Mesendoderm (in vitro differentiated cells): ENCODE measurements around the gene CPEB4.

Experiments used
- DNase-seq: peaks from one replicate; pipeline ENCODE4 v3.0.0; 2013
- H2AK5ac ChIP-seq: 2 replicates; pipeline ENCODE4 v1.6.1; 2013; ENCODE audit warnings: low read length, inconsistent platforms
- H2BK120ac ChIP-seq: 2 replicates; pipeline ENCODE4 v1.6.1; 2013; ENCODE audit warnings: low read depth, mild to moderate bottlenecking, low read length, moderate library complexity, mixed read lengths
- H2BK15ac ChIP-seq: replicated peaks from 2 replicates; pipeline ENCODE4 v1.6.1; 2013; ENCODE audit warnings: low read depth, mild to moderate bottlenecking, moderate library complexity
- H2BK5ac ChIP-seq: 2 replicates; pipeline ENCODE4 v1.6.1; 2013; ENCODE audit warnings: low read length, inconsistent platforms
- H3K18ac ChIP-seq: 2 replicates; pipeline ENCODE4 v1.6.1; 2013; ENCODE audit warnings: mild to moderate bottlenecking, low read length, mixed read lengths
- H3K23ac ChIP-seq: one replicate; pipeline ENCODE4 v1.6.1; 2013; ENCODE audit warnings: low read length
- H3K27ac ChIP-seq: 2 replicates; pipeline ENCODE4 v1.5.1; 2013; ENCODE audit warnings: low read depth, mild to moderate bottlenecking, inconsistent platforms, low read length, moderate library complexity
- H3K27me3 ChIP-seq: 2 replicates; pipeline ENCODE4 v1.6.1; 2013; ENCODE audit warnings: low read length, control low read depth, mild to moderate bottlenecking, inconsistent platforms; ENCODE audit not compliant: insufficient read depth, poor library complexity
- H3K36me3 ChIP-seq: 2 replicates; pipeline ENCODE4 v1.6.1; 2013; ENCODE audit warnings: low read length, inconsistent platforms; ENCODE audit not compliant: control insufficient read depth, insufficient read depth
- H3K4ac ChIP-seq: one replicate; pipeline ENCODE4 v1.6.1; 2013; ENCODE audit warnings: low read depth, mild to moderate bottlenecking, low read length, moderate library complexity
- H3K4me1 ChIP-seq: 2 replicates; pipeline ENCODE4 v1.6.1; 2013; ENCODE audit warnings: low read depth, low read length, inconsistent platforms; ENCODE audit not compliant: control insufficient read depth
- H3K4me2 ChIP-seq: 2 replicates; pipeline ENCODE4 v1.6.1; 2013; ENCODE audit warnings: low read length
- H3K4me3 ChIP-seq: 2 replicates; pipeline ENCODE4 v1.5.1; 2013; ENCODE audit warnings: mild to moderate bottlenecking, low read length
- H3K56ac ChIP-seq: one replicate; pipeline ENCODE4 v1.6.1; 2013; ENCODE audit warnings: low read length
- H3K79me1 ChIP-seq: 2 replicates; pipeline ENCODE4 v1.6.1; 2013; ENCODE audit warnings: low read length, inconsistent platforms
- H3K79me2 ChIP-seq: 2 replicates; pipeline ENCODE4 v1.6.1; 2013; ENCODE audit warnings: mild to moderate bottlenecking, low read length; ENCODE audit not compliant: control insufficient read depth, insufficient read depth
- H3K9ac ChIP-seq: 2 replicates; pipeline ENCODE4 v1.6.1; 2013; ENCODE audit warnings: low read length, inconsistent platforms
- H4K5ac ChIP-seq: one replicate; pipeline ENCODE4 v1.6.1; 2013; ENCODE audit warnings: low read length
- H4K8ac ChIP-seq: one replicate; pipeline ENCODE4 v1.6.1; 2013; ENCODE audit warnings: low read depth, mild to moderate bottlenecking, control low read depth, low read length, moderate library complexity
- WGBS: extraction: QIAGEN DNeasy Blood & Tissue Kit; methylation state at CpG from one replicate; pipeline ENCODE4 v1.1.7; 2013; ENCODE audit warnings: low lambda C conversion rate, missing lambda C conversion rate; ENCODE audit not compliant: insufficient coverage; ENCODE audit errors: extremely low coverage; 5-methylcytosine and 5-hydroxymethylcytosine counted together

Gene CPEB4

DNA sequence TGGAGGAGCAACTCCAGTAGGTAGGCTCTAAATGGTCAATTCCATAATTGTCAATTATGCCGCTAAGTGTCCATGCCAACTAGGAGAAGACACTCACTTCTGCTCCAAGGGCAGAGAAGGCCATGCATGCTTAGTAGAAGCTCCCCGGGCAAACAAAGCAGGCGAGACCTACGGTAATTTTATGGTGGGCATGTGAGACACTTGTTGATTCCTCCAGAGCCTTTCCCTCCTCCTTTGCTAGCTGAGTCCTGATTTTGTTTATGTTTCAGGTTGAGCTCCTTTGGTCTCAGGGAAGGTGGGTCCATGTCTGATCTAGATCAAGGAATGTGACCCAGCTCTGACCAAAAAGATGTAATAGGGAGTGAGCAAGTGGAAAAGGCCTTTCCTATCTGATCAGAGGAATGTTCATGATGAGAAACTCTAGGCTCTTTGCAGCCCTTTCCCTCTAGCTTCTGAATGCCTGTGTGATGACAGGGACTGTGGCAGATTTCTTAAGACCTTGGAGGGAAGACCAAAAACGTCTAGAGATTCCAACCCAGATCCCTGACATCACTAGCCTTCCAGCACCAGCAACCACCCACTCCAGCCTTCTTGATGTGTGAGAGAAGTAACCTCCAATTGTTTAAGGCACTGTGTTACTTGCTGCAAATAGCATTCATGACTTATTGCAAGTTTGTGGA is 7.7 kb upstream of the CPEB4 start:
- Histone ChIP-seq H3K27ac (no peak overlapping the region), H2BK15ac (no peak overlapping the region), H3K4ac (no peak overlapping the region), H3K4me1 (no peaks in the 10 kb centered on the region), H3K18ac (no peak overlapping the region), H3K9ac (no peak overlapping the region), H2BK120ac (no peak overlapping the region), H3K4me2 (no peak overlapping the region), H3K56ac (no peak overlapping the region), H2AK5ac (no peak overlapping the region), H3K4me3 (no peak overlapping the region), H3K79me2 (no peaks in the 10 kb centered on the region), H4K5ac (no peak overlapping the region), H2BK5ac (no peak overlapping the region), H3K79me1 (no peaks in the 10 kb centered on the region), H3K36me3 (no peaks in the 10 kb centered on the region), H3K27me3 (no peaks in the 10 kb centered on the region), H4K8ac (no peak overlapping the region), H3K23ac (no peak overlapping the region)
- DNase-seq: peak; percentile 36
- no CpG with 5 or more reads among the region's 5 CpGs for WGBS

GRCh38 chr5:173881811-173882575 is 6.2 kb upstream of the CPEB4 start:
- H4K5ac ChIP-seq: no peak overlapping the region
- WGBS: no CpG with 5 or more reads among the region's 6 CpGs
- no peaks in the 10 kb centered on the region for H3K27me3 ChIP-seq
- H3K18ac ChIP-seq: no peak overlapping the region
- H2BK15ac ChIP-seq: no peak overlapping the region
- no peak overlapping the region for H3K4me2 ChIP-seq
- H3K4me3 ChIP-seq: no peak overlapping the region
- H3K36me3 ChIP-seq: no peaks in the 10 kb centered on the region
- no peaks in the 10 kb centered on the region for H3K4me1 ChIP-seq
- no peak overlapping the region for H3K56ac ChIP-seq
- no peak overlapping the region for H2BK120ac ChIP-seq
- H3K4ac ChIP-seq: no peak overlapping the region
- H2BK5ac ChIP-seq: no peak overlapping the region
- H3K9ac ChIP-seq: no peak overlapping the region
- no peak overlapping the region for H3K23ac ChIP-seq
- H3K79me2 ChIP-seq: no peaks in the 10 kb centered on the region
- no peak overlapping the region for H2AK5ac ChIP-seq
- H3K79me1 ChIP-seq: no peaks in the 10 kb centered on the region
- no peak for DNase-seq
- no peak overlapping the region for H3K27ac ChIP-seq
- H4K8ac ChIP-seq: no peak overlapping the region

DNA sequence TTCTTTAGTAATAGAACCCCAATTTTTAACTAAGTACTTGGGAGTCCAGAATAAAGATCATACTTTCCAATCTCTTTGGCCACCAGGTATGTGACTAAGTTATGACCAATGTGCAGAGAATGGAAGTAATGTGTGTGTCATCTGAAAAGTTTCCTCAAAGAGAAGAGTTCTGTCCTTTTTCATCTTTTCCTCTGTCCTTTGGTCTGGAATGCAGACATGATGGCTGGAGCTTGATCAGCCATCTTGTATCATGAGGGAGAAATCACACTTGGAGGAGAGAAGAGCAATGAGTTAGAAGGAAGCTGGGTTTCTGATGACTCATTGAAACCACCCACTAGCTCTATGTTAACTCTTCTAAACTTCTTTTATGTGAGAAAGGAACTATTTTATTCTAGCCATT is 5.5 kb upstream of the CPEB4 start:
- Histone ChIP-seq H3K9ac (no peak overlapping the region), H3K56ac (no peak overlapping the region), H3K79me2 (no peaks in the 10 kb centered on the region), H3K4me1 (no peaks in the 10 kb centered on the region), H3K18ac (no peak overlapping the region), H3K79me1 (no peaks in the 10 kb centered on the region), H3K4ac (no peak overlapping the region), H3K4me2 (no peak overlapping the region), H3K23ac (no peak overlapping the region), H3K36me3 (no peaks in the 10 kb centered on the region), H2AK5ac (no peak overlapping the region), H4K5ac (no peak overlapping the region), H4K8ac (no peak overlapping the region), H3K27ac (no peak overlapping the region), H2BK120ac (no peak overlapping the region), H2BK15ac (no peak overlapping the region), H3K27me3 (no peaks in the 10 kb centered on the region), H3K4me3 (no peak overlapping the region), H2BK5ac (no peak overlapping the region)
- no peak for DNase-seq

GRCh38 chr5:173883347-173883924 is 4.7 kb upstream of the CPEB4 start:
- no peaks in the 10 kb centered on the region for H3K79me2 ChIP-seq
- no peaks in the 10 kb centered on the region for H3K4me1 ChIP-seq
- H3K27ac ChIP-seq: no peak overlapping the region
- H3K27me3 ChIP-seq: no peaks in the 10 kb centered on the region
- no CpG with 5 or more reads among the region's 3 CpGs for WGBS
- no peak overlapping the region for H3K56ac ChIP-seq
- no peak overlapping the region for H2BK5ac ChIP-seq
- no peak overlapping the region for H2BK15ac ChIP-seq
- no peak overlapping the region for H4K8ac ChIP-seq
- H3K23ac ChIP-seq: no peak overlapping the region
- H3K4me2 ChIP-seq: no peak overlapping the region
- no peak overlapping the region for H3K18ac ChIP-seq
- no peak overlapping the region for H3K4ac ChIP-seq
- H3K36me3 ChIP-seq: no peaks in the 10 kb centered on the region
- no peak overlapping the region for H2AK5ac ChIP-seq
- H3K9ac ChIP-seq: no peak overlapping the region
- H3K4me3 ChIP-seq: no peak overlapping the region
- no peak for DNase-seq
- no peak overlapping the region for H4K5ac ChIP-seq
- H2BK120ac ChIP-seq: no peak overlapping the region
- no peaks in the 10 kb centered on the region for H3K79me1 ChIP-seq

- Histone ChIP-seq H4K8ac (no peak overlapping the region), H3K27me3 (no peaks in the 10 kb centered on the region), H3K23ac (no peak overlapping the region), H3K9ac (no peak overlapping the region), H2BK5ac (no peak overlapping the region), H2AK5ac (no peak overlapping the region), H3K18ac (no peak overlapping the region), H3K27ac (no peak overlapping the region), H3K79me1 (no peaks in the 10 kb centered on the region), H3K36me3 (no peaks in the 10 kb centered on the region), H4K5ac (no peak overlapping the region), H3K4me3 (no peak overlapping the region), H3K56ac (no peak overlapping the region), H2BK120ac (no peak overlapping the region), H2BK15ac (no peak overlapping the region), H3K4me1 (no peaks in the 10 kb centered on the region), H3K4ac (no peak overlapping the region), H3K79me2 (no peaks in the 10 kb centered on the region), H3K4me2 (no peak overlapping the region)
- DNase-seq: no peak
- no CpG with 5 or more reads among the region's 2 CpGs for WGBS
Observed at GRCh38 chr5:173884402-173885053, 3.6 kb upstream of the CPEB4 start.
